Fibroblast of lung (primary cell): ENCODE measurements around the gene AFAP1. TPM values are rescaled to one million over a fixed set of nuclear protein-coding genes. Genes with fewer than 3 reads are reported as not detected.

Experiments used
- DNase-seq, 2 donors: peaks; one replicate each; pipeline versions ENCODE4 v3.0.0 to v3.0.0-alpha.2; 2010; ENCODE audit warnings: low read depth in 2 of 2
- H2AFZ ChIP-seq: 2 replicates; pipeline ENCODE4 v1.5.1; 2012; ENCODE audit warnings: low read length, control low read depth, inconsistent platforms
- H3K27ac ChIP-seq: 2 replicates; pipeline ENCODE4 v1.5.1; 2011; ENCODE audit warnings: low read length, control low read depth; ENCODE audit not compliant: insufficient read depth
- H3K27me3 ChIP-seq: 2 replicates; pipeline ENCODE4 v1.5.1; 2011; ENCODE audit warnings: mild to moderate bottlenecking, low read length; ENCODE audit not compliant: control insufficient read depth, insufficient read depth
- H3K36me3 ChIP-seq: 2 replicates; pipeline ENCODE4 v1.5.1; 2011; ENCODE audit warnings: low read length; ENCODE audit not compliant: control insufficient read depth, insufficient read depth
- H3K4me1 ChIP-seq: 2 replicates; pipeline ENCODE4 v1.5.1; 2011; ENCODE audit warnings: low read length; ENCODE audit not compliant: control insufficient read depth, insufficient read depth; ENCODE audit errors: extremely low read depth
- H3K4me2 ChIP-seq: 2 replicates; pipeline ENCODE4 v1.5.1; 2011; ENCODE audit warnings: low read length, control low read depth; ENCODE audit not compliant: insufficient read depth; ENCODE audit errors: extremely low read depth
- H3K4me3 ChIP-seq, 4 experiments: fragments of 200-600 bp in 1 of 4; sonication (generic) in 1 of 4; replicated peaks in 1 of 4; 2 replicates each; pipeline ENCODE4 v1.5.1; 2011 to 2016; ENCODE audit warnings: low read length in 4 of 4, low read depth in 3 of 4, mild to moderate bottlenecking in 3 of 4, control low read depth in 2 of 4, inconsistent platforms in 1 of 4, mixed read lengths in 1 of 4; ENCODE audit not compliant: insufficient read depth in 1 of 4; ENCODE audit errors: control extremely low read depth in 1 of 4
- H3K79me2 ChIP-seq: 2 replicates; pipeline ENCODE4 v1.5.1; 2012; ENCODE audit warnings: mild to moderate bottlenecking, low read length, inconsistent platforms; ENCODE audit not compliant: control insufficient read depth, insufficient read depth
- H3K9ac ChIP-seq: 2 replicates; pipeline ENCODE4 v1.5.1; 2011; ENCODE audit warnings: mild to moderate bottlenecking, low read length, control low read depth; ENCODE audit not compliant: insufficient read depth
- H3K9me3 ChIP-seq: 2 replicates; pipeline ENCODE4 v1.5.1; 2012; ENCODE audit warnings: low read depth, low read length; ENCODE audit not compliant: control insufficient read depth, insufficient read depth
- H4K20me1 ChIP-seq: 2 replicates; pipeline ENCODE4 v1.5.1; 2011; ENCODE audit warnings: low read length; ENCODE audit not compliant: control insufficient read depth, insufficient read depth; ENCODE audit errors: extremely low read depth
- EZH2 ChIP-seq: IDR thresholded peaks from 2 replicates; pipeline ENCODE4 v1.5.1; 2012; ENCODE audit warnings: low read length, control low read depth, mild to moderate bottlenecking; ENCODE audit errors: missing control alignments
- polyA plus RNA-seq, 2 donors: library from polyadenylated mRNA; depleted of rRNA in 1 of 2; stranded (reverse) in 1 of 2; unstranded in 1 of 2; fragments of >200 nt; gene quantifications; 2 replicates each; pipeline ENCODE4 v1.2.1, GENCODE V29; 2011 to 2012; ENCODE audit warnings: missing spikeins in 1 of 2
- total RNA-seq: library from RNA; depleted of rRNA; stranded (reverse); fragments of >200 nt; gene quantifications from 2 replicates; pipeline ENCODE4 v1.2.1, GENCODE V29; 2014
- TF ChIP-seq, protein P1 (sequence below), 2 donors: IDR thresholded peaks in 1 of 2; conservative IDR thresholded peaks in 1 of 2; 1 replicate in 1 of 2; 2 replicates in 1 of 2; pipeline ENCODE4 v1.5.1; 2011 to 2012; ENCODE audit warnings: low read length in 2 of 2, control low read depth in 1 of 2, inconsistent platforms in 1 of 2, low read depth in 1 of 2, mild to moderate bottlenecking in 1 of 2

The AFAP1 gene
- total and polyA plus RNA-seq, 2 donors (not counting 1 experiment from before 2014, with no cell fraction given), result 21.8 to 30.1 TPM

DNA sequence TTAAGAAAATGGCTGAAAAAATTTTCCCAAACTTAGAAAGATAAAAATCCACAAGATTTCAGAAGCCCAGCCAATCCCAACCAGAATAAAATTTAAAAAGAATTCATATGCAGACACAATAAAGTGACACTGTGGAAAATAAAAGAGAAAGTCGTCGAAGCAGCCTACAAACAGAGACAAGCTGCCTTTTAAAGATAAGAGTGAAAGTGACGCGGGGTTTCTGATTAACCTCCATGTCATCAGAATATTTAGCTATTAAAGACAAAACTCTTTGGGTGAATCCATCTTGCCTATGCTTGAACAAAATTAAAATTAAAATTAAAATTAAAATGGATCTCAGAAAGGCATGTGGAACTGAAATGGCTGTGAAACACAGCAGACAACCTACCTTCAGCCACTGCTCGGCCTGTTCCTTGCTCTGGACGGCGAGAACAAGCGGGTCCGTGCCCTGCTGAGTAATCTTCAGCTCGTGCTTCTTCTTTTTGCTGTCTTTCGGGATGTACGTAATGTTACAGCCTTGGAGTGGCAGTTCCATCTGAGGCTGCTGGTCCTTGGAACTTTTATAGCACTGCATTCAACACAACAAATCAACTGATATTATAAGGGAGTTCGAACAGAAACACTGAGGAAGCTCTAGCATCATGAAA, 101.4 kb downstream of the AFAP1 start:
- H3K9me3 ChIP-seq, result no peaks in the 10 kb centered on the region
- no peak overlapping the region for H2AFZ ChIP-seq
- H4K20me1 ChIP-seq, result no peaks in the 10 kb centered on the region
- no peaks in the 10 kb centered on the region for H3K27me3 ChIP-seq
- TF ChIP-seq, protein P1, sequence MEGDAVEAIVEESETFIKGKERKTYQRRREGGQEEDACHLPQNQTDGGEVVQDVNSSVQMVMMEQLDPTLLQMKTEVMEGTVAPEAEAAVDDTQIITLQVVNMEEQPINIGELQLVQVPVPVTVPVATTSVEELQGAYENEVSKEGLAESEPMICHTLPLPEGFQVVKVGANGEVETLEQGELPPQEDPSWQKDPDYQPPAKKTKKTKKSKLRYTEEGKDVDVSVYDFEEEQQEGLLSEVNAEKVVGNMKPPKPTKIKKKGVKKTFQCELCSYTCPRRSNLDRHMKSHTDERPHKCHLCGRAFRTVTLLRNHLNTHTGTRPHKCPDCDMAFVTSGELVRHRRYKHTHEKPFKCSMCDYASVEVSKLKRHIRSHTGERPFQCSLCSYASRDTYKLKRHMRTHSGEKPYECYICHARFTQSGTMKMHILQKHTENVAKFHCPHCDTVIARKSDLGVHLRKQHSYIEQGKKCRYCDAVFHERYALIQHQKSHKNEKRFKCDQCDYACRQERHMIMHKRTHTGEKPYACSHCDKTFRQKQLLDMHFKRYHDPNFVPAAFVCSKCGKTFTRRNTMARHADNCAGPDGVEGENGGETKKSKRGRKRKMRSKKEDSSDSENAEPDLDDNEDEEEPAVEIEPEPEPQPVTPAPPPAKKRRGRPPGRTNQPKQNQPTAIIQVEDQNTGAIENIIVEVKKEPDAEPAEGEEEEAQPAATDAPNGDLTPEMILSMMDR (conservative IDR thresholded peaks at IDR 0.05 in 1 of 2, IDR thresholded peaks at IDR 0.05 in 1 of 2; ENCODE audit: low read depth in 1 of 2, low read length in 2 of 2), result no peak
- TF ChIP-seq EZH2, result no peak
- H3K4me3 ChIP-seq, result no peak overlapping the region
- peaks cover 8% of the 10 kb centered on the region for H3K4me1 ChIP-seq
- no peak overlapping the region for H3K9ac ChIP-seq
- peaks cover 18% of the 10 kb centered on the region for H3K79me2 ChIP-seq
- DNase-seq, result no peak
- no peak overlapping the region for H3K27ac ChIP-seq
- H3K36me3 ChIP-seq, result peaks cover 5% of the 10 kb centered on the region
- H3K4me2 ChIP-seq, result no peak overlapping the region

DNA sequence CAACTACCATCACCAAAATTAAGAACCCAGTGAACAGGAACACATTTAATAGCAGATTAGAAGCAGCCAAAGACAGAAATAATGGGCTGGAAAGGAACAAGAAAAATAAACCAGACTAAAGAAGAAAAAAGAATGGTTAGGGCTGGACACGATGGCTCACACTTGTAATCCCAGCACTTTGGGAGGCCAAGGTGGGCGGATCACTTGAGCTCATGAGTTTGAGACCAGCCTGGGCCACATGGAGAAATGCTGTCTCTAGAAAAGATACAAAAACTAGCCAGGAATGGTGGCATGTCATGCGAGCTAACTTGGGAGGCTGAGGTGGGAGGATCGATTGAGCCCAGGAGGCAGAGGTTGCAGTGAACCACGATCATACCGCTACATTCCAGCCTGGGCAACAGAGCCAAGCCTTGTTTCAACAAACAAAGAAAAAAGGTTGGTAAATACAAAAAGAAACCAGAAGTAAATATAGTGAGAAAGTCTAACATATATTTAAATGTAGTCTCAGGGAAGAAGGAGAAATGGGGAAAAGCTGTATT, 102.0 kb downstream of the AFAP1 start:
- no peaks in the 10 kb centered on the region for H3K27me3 ChIP-seq
- no peak overlapping the region for H3K9ac ChIP-seq
- H3K9me3 ChIP-seq, result no peaks in the 10 kb centered on the region
- no peak overlapping the region for H2AFZ ChIP-seq
- H3K27ac ChIP-seq, result peak overlapping the region; percentile 6
- no peak overlapping the region for H3K4me3 ChIP-seq
- no peaks in the 10 kb centered on the region for H4K20me1 ChIP-seq
- H3K4me2 ChIP-seq, result no peak overlapping the region
- TF ChIP-seq EZH2, result no peak
- TF ChIP-seq, protein P1 (conservative IDR thresholded peaks at IDR 0.05 in 1 of 2, IDR thresholded peaks at IDR 0.05 in 1 of 2; ENCODE audit: low read depth in 1 of 2, low read length in 2 of 2), result no peak
- peaks cover 18% of the 10 kb centered on the region for H3K79me2 ChIP-seq
- peaks cover 3% of the 10 kb centered on the region for H3K4me1 ChIP-seq
- peaks cover 5% of the 10 kb centered on the region for H3K36me3 ChIP-seq
- no peak for DNase-seq

DNA sequence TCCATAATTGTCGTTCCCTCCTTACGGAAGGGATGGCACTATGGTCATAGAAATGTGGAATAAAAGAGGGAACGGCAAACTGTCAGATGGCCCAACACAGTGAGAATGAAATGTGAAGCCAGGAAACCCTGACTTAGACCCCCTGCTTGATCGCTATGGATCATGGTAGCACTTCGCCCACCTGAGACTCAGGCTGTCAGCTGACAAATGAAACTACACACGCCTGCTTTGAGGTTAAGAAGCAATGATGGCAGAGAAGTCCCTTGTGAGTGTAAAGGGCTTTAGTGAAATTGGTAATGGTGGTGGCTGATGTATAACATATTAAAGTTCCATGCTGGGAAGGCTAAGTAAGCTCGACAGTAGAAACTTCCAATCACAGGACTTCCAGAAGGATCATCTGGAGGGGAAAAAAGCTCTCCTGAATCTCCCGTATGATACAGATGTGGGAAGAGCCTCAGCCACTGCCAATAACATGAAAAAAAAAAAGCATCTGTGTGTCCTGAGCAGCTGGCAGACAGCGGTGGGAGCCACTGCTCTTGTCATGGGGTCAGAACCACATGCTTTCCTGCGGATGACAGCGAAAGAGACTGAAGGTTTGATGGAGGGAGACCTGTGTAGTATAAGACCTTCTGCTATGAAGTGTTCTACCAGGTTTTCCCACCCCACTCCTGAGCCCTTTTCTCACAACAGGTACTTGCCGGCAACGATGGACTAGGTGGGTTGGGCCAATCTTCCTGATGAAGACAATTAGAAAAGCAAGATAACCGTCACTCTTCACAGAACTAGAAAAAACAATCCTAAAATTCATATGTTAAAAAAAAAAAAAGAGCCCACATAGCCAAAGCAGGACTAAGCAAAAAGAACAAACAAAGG, 107.6 kb downstream of the AFAP1 start:
- peaks cover 26% of the 10 kb centered on the region for H3K4me1 ChIP-seq
- no peak overlapping the region for H3K4me3 ChIP-seq
- TF ChIP-seq, protein P1 (conservative IDR thresholded peaks at IDR 0.05 in 1 of 2, IDR thresholded peaks at IDR 0.05 in 1 of 2; ENCODE audit: low read depth in 1 of 2, low read length in 2 of 2), result no peak
- no peak for TF ChIP-seq EZH2
- peak overlapping the region; percentile 33 for H3K9ac ChIP-seq
- DNase-seq, result no peak
- H3K27ac ChIP-seq, result peak overlapping the region; percentile 86
- peak overlapping the region; percentile 48 for H3K4me2 ChIP-seq
- H4K20me1 ChIP-seq, result no peaks in the 10 kb centered on the region
- peaks cover 14% of the 10 kb centered on the region for H3K79me2 ChIP-seq
- no peak overlapping the region for H2AFZ ChIP-seq
- H3K9me3 ChIP-seq, result no peaks in the 10 kb centered on the region
- H3K36me3 ChIP-seq, result peaks cover 3% of the 10 kb centered on the region
- no peaks in the 10 kb centered on the region for H3K27me3 ChIP-seq
